GM21786 (cell line): ENCODE measurements around the gene INPP5A.
"Not testable (repeated sequence)": the region's sequence is repeated elsewhere in the genome, so short reads cannot be mapped to it uniquely, and the experiment has no call there.

Experiments used
- ATAC-seq: cut with Tn5 transposase; IDR thresholded peaks from one replicate; pipeline ENCODE4 v1.9.1; 2021; ENCODE audit not compliant: unreplicated experiment

INPP5A gene

GRCh38 chr10:132732518-132732917 is 194.9 kb downstream of the INPP5A start:
- no peak for ATAC-seq

- ATAC-seq: no peak
These were observed 196.3 kb downstream of the INPP5A start for GRCh38 chr10:132733926-132734325.

- no peak for ATAC-seq
These were observed 197.8 kb downstream of the INPP5A start for GRCh38 chr10:132735341-132735775.

GRCh38 chr10:132735923-132736391 is 198.4 kb downstream of the INPP5A start:
- no peak for ATAC-seq

GRCh38 chr10:132737390-132738048 is 199.9 kb downstream of the INPP5A start:
- no peak for ATAC-seq

- ATAC-seq: no peak
These were observed 201.1 kb downstream of the INPP5A start for GRCh38 chr10:132738454-132739224.

GRCh38 chr10:132739225-132739613 is 201.6 kb downstream of the INPP5A start:
- no peak for ATAC-seq

GRCh38 chr10:132740588-132740987 is 203.0 kb downstream of the INPP5A start:
- ATAC-seq: no peak

- no peak for ATAC-seq
These were observed 204.7 kb downstream of the INPP5A start for GRCh38 chr10:132742167-132742836.

- ATAC-seq: no peak
These were observed 205.2 kb downstream of the INPP5A start for GRCh38 chr10:132742837-132743194.

GRCh38 chr10:132743196-132743924 is 205.8 kb downstream of the INPP5A start:
- not testable (repeated sequence) for ATAC-seq

- ATAC-seq: no peak
These were observed 206.4 kb downstream of the INPP5A start for GRCh38 chr10:132743925-132744490.

- no peak for ATAC-seq
These were observed 207.3 kb downstream of the INPP5A start for GRCh38 chr10:132744839-132745238.

- ATAC-seq: no peak
These were observed 207.9 kb downstream of the INPP5A start for GRCh38 chr10:132745511-132745910.

GRCh38 chr10:132745971-132746370 is 208.4 kb downstream of the INPP5A start:
- ATAC-seq: no peak

- no peak for ATAC-seq
These were observed 208.8 kb downstream of the INPP5A start for GRCh38 chr10:132746386-132746785.

GRCh38 chr10:132746801-132747625 is 209.4 kb downstream of the INPP5A start:
- ATAC-seq: no peak

GRCh38 chr10:132748135-132748534 is 210.5 kb downstream of the INPP5A start:
- no peak for ATAC-seq

GRCh38 chr10:132748545-132749370 is 211.2 kb downstream of the INPP5A start:
- no peak for ATAC-seq
